NOMO-1 (cell line): Measurements from ENCODE around the gene PAQR8.
"Not testable (repeated sequence)": the region's sequence is repeated elsewhere in the genome, so short reads cannot be mapped to it uniquely, and the experiment has no call there.

Source experiments
- DNase-seq, 2 experiments: peaks; one replicate each; lab custom pipeline; 2025; ENCODE audit not compliant: unreplicated experiment in 2 of 2; lab: John Stamatoyannopoulos, UW

Gene PAQR8

DNA sequence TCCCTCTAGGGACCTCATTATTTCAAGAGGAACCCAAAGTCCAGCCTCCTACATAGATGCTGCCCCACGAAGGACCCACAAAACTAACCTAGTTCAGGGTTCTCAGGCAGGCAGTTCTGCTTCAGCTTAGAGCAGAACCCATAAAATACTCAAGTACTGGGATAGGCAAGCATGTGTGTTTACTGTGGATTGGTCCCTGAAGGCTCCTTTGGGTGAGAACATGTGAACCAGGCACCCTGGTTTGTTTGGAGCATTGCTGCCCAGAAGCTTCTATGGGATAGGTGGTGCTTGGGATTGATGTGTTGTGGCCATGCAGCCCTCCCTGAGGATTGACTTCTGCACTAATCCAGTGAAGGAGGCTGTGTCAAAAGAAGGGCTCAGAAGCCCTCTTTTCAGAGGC is 43.3 kb downstream of the PAQR8 start:
- no peak for DNase-seq

DNA sequence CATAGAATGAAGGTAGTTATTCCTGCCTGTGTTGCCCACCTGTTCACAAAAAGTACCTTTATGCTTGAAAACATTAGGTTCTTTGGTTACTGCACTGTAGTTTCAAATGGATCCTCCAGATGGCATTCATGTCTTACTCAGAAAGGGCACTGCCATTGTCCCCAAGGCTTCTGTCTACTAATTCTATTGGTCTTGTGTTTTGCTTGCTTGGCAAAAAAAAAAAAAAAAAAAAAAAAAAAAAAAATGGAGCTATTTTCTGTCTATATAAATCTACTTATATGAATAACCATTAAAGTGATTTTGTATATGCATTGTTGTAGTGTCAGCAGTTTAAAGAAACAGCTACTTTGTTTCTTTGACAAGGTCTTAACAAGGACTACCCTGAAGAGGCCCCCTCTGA is 45.5 kb downstream of the PAQR8 start:
- DNase-seq, result peak in 1 of 2 experiments; percentile 39

DNA sequence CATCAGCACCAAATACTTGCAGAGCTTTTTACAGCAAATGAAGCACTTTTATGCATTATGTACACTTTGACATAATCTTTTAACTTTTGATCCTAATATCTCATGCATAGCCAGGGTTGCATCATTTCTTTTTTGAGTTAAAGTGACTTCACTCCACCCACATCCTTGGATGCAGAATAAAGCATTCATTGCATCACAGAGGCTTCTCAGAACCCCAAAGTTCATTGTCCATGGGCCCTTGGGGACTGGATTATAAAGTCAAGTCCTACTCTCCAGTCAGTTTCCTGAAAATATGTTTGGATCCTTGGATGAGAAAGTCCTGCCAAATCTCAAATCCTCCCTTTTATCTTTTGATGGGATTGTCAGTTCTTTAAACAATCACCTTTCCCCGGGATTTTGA is 47.5 kb downstream of the PAQR8 start:
- no peak for DNase-seq

DNA sequence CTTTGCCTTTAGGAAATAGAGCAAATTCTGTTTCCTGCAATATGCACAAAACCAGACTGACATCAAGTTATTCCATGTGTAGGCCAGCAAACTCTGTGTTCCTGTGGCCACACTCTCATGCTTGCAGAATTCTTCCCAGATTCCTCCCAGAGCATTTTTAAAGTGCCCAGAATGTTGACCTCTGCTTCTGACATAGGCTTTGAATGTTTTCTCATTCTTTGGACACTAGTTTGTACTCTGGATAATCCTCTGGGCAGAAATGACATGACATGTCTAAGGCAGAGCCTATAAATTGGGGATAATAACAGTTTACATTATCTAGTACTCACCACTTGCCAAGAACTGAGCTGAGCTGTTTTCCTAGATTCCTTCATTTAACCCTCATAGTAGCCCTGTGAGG is 49.0 kb downstream of the PAQR8 start:
- no peak for DNase-seq

DNA sequence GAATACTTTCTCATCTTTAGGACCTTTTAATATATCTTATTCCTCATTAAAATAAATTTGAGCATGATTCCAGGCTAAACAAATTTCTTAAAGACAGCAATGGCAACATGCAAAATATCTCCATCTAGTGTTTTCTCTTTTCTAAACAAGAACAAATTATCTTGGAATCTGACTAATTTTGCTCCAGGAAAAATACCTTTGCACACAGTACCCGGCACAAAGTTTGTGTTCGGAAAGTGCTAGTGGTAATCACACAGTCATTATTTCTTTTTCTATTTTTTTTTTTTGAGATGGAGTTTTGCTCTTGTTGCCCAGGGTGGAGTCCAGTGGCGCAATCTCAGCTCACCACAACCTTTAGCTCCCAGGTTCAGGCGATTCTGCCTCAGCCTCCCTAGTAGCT is 50.0 kb downstream of the PAQR8 start:
- no peak for DNase-seq

DNA sequence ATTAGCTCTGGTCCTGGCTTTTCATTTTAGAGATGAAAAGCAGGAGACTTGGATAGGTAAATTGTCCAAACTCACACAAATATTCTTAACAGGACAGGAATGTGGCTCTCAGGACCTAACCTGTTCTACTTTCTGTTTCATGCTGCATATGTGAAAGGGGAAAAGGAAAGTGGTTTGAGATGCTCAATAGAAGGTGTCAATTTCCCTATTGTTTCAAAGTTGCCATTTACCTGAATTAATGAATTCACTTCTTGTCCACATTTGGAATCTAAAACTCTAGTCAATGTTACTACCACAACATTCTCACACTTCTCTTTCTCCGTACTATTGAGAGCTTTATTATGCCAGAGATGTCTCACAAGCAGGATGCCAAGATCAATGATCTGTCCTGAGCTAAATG is 53.4 kb downstream of the PAQR8 start:
- DNase-seq, result no peak

DNA sequence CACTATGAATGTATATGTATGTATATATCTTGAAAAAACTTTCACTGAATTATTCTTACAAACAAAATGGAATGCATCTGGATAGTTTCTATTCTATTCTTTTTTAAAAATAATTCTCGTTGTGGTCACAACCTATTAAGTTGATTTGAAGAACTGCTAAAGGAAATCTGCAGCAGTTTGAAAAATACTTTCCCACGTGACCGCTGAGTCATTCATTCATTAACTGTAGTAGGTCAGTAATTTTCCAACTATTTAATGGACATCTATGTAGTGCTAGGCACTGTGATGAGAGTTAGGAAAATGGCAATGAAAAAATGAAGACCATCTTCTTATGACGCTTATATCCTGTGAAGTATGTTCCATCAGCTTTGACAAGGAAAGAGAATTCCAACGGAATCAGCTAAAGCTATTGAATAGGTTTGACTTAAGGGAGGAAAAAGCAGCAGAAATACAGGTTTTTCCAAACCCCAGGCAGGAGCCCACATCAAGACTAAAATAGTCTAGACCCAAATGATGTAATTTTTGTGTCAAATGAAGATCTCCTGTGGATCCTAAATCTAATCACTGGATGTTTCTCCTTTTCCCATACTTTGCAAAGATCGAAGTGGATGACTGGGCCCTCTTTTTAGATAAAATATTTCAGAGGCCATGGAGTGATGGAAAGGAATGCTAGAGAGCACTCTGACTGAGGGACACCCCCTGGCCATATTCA is 54.1 kb downstream of the PAQR8 start:
- DNase-seq, result peak in 1 of 2 experiments; percentile 42

DNA sequence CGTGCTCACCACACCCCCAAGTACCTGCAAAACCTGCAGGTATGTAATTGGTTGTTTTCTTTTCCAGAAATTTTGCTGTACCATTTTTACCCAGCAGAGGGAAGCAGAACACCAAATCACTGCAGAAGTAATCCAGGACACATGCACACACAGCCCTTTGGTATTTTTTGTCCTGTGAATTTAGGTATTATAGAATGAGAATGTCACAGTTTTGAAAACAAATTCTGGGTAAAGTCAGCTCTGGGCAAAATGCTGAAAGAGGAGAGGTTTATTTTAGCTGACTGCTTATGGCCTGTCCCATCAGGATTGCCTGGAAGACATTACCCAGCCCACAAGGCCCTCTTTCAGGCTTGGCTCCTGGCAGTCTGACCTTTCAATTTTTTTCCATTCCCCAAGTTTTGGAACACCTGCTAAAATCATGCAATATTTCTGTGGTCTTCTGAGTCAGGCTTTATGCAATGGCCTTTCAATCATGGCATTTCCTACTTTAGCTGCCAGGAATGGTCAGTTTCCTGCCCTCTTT is 54.7 kb downstream of the PAQR8 start:
- peak; percentile 12 to 59 for DNase-seq

DNA sequence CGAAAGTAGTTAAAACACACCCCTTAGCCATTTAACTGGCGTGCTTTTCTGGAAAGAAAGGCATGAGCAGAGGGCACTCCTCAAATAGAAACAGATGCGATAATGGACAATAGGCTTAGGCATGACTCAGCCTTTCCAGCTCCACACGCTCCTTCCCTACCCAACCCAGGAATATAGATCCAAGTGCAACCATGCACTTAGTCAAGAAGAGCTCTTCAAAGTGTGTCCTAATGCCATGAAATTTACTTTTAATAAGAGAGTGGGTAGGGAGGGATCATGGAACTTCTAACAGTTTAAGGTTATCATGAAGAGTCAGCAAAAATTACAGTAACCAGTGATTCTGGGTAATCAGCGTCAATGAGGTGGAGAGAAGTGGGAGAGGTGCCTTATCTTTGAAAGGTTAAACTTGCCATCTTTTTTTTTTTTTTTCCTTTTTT is 55.7 kb downstream of the PAQR8 start:
- DNase-seq, result no peak

DNA sequence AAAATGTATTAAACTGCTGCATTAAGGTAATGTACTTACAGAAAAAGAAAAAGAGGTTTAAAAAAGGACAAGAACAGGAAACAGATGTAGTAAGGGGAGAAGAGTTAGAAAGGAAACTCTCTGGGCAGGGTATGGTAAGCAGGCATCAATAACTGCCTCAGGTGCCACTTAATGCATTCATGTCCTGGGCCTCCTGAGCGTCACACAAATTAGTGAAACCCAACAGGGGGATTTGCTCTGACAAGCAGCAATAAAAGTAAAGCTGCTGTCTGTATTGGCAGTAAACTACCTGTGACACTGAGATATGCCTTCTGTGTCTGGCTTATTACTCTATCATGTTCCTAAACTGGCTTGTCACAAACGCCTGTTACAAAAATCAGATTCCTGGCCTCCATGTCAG is 56.7 kb downstream of the PAQR8 start:
- no peak for DNase-seq

DNA sequence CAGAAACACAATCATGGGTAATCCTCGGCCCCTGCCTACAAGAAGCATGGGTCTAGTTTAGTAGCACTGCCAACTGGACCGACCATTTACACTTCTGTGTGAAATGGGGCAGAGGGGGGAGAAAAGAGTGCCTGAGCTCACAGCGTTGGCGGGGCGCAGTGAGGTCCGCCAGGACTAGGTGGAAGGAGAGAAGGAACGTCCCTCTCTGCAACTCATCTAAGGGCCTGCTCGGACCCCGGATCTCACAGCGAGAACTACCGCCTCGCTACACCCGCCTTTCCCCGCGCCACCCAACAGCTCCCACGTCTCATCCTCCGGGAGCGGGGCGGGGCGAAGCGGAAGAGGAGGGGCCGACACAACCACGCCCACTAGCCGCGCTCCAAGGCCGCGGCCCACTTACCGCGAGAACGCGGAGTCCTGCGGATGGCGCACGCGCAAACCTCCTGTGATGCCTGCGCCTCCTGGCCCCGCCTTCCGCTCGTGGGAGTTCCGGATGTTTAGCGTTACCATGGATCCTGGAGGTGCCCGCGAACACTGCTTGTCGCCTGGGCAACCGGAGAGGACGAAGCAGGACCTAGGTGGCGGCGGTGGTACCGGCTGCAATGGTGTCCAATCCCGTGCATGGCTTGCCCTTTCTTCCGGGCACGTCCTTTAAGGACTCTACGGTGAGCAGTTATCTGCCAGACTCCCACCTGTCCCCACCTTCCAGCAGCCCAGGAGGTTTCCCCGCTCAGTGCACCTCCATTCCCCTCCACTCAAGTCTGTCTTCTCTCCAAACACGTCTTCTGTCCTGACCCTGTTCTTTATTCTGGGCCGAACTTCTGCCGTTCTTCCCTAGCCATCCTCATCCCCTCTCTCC is 58.1 kb downstream of the PAQR8 start, which contains the start of gene EFHC1:
EFHC1 (plus strand) TSS at position 534 of the 859 bp plus-strand sequence; CDS start at position 603, 69 bp downstream.
- peak; percentile 94 to 96 for DNase-seq

DNA sequence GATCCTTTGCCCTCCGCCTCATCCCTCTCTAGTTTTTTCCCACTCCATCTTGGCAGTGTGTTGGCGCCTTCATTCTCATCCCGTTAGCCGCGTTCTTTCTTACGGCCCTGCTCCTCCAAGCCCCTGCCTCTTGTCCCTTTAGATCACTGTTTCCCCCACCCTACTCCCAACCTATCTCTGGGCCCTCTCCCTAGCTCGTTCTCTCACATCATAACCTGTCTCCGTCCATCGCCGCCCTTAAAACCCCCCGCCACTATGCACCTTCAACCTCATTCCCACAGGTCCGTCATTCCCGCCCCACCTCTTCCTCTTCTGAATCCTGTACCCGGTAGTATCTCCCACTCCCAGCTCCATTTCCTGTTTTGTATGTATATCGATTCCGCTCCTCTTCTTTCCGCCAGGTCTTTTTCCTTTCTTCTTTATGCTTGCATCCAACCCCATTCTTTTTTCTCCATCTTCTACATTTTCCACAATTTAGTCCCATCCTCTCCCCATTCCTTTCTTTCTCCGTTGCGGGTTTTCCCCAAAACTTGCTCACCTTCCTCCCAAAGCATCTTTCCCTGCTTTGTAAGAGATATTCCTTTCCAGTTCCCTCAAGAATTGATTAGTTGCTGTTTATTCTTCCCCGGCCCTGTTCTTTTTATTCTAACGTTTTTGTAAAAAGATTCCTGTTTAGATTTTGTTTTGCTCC is 58.9 kb downstream of the PAQR8 start:
- DNase-seq, result no peak

DNA sequence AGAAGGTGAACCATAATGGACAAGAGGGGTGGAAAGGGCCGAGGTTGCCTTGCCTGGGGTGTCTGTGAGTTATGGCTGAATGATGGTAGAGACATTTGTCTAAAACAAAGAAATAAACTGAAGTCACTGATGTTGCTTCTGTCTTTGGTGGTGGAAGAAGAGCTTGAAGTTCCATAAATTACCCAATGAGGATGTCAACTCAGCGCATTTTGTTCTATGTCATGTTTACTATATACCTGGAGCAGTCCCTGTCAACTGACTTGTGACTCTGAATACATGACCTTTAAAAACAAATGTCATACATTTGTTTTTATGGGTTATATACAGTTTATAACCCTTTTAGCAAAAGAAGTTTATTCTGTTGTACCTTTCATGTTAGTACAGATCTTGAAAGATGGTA is 60.2 kb downstream of the PAQR8 start:
- DNase-seq, result no peak

DNA sequence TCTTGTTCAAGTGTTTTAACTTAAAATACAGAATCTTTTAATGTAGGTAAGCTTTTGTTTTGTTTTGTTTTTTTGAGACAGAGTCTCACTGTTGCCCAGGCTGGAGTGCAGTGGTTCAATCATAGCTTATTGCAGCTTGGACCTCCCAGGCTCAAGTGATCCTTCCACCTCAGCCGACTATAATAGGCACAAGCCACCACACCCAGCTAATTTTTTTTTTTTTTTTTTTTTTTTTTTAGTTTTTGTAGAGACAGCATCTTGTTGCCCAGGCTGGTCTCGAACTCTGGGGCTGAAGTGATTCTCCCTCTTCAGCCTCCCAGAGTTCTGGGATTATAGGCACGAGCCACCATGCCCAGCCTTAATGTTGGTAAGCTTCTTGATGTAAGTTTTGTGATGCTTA is 61.5 kb downstream of the PAQR8 start:
- no peak for DNase-seq

DNA sequence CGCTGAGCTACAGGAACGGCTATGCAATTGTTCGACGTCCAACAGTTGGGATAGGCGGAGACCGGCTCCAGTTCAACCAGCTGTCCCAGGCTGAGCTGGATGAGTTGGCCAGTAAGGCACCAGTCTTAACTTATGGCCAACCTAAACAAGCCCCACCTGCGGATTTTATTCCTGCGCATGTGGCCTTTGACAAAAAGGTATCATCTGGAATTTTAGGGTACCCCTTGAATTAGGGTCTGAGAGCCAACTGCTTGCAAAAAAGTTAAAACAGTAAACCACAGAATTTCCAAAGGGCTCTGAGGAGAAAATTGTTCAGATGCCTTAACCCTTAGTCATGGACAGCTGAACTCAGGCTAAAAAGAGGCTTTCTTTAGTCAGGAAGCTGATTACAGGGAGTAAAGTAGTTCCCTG is 62.0 kb downstream of the PAQR8 start:
- no peak for DNase-seq

DNA sequence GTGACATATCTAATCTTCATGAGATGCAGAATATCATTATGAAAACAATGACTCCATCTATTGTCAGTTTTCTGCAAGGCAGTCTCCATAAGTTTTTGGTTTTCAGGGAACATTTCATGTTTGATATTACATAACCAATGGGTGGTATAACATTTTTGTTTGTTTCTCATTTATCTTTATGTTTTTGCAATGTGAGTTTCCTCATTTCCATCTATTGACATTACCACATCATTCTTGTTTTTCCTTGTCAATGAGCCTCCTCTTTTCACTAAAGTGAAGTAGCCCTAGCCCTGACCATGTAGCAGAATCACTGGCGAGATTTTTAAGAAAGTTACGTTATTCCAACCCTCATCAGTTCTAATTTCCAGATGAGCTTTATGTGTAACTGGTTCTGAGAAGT is 62.6 kb downstream of the PAQR8 start:
- DNase-seq, result no peak

DNA sequence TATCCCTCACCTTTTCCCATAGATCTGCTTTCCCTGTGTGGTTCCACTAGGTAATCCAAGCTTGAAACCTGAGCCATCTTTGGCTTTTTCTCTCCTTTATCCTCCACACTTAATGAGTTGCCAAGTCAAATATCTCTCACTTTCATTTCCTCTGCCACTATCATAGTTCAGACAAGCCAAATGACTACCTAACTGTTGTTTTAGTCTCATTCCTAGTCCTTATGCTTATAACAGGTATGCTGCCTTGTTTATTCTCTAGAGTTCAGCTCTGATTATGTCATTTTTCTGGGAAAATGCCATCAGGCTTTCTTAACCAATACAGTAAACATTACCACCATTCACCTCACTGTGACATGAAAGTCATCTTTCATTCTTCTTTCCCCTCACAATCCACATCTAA is 64.7 kb downstream of the PAQR8 start:
- DNase-seq, result no peak

DNA sequence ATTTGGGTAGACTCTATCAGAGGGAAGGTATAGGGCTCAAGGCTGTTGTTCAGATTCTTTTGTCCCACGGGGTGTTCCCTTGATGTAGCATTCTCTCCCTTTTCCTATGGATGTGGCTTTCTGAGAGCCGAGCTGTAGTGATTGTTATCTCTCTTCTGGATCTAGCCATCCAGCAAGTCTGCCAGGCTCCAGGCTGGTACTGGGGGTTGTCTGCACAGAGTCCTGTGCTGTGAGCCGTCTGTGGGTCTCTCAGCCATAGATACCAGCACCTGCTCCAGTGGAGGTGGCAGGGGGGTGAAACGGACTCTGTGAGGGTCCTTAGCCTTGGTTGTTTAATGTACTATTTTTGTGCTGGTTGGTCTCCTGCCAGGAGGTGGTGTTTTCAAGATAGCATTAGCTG is 71.3 kb downstream of the PAQR8 start:
- DNase-seq, result not testable (repeated sequence)

DNA sequence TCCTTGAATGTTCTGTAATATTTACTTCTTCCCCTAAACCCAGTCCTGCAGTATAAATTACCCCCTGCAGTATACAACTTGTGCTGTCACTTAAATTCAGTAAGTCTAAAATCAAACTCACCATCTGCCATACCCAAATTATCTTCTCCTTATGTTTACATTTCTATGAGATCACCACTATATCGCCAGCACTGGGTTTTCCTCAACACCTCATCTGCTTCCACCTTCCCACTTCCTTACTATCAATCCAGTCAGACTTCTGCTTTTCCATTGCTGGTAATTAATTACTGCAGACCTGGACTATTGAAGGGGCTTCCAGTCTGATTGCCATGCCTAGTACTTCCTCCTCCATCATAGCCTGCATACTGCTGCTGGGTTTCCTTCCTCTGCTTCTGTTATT is 73.4 kb downstream of the PAQR8 start:
- no peak for DNase-seq

DNA sequence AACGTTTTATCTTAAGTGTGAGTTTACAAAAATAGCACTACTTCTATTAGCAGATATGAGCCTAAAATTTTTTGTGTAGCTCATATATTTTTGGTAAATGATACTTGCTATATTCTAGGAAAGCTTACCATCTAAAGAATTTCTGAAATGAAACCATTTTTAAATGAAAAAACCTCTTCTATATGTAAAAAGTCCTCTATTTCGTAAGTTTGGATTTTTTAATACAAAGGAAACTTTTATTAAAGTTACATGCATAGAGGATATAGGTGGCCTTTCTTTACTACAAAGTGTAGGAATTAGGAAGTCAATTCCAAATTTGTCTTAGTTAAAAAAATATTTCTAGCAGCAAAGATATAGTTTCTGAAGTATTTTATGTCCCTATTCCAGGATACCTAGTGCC is 77.0 kb downstream of the PAQR8 start:
- no peak for DNase-seq

DNA sequence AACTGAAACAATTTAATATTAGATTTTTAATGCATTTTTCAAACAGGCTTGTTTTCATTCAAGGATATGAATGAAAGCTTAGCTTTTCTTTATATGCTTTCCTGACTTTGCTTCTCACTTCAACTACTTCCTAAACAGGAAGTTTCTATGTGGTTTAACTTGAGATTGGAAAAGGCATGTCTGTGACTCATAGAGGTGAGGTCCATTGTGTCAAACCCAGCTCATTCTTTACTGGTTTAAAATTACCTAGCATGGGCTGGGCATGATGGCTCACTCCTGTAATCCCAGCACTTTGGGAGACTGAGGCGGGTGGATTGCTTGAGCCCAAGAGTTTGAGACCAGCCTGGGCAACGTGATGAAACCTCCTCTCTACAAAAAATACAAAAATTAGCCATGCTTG is 92.6 kb downstream of the PAQR8 start:
- no peak for DNase-seq
